ENCODE results near the gene HS6ST2.

The HS6ST2 gene

GRCh38 chrX:132834109-132834508 lies 124.3 kb downstream of the HS6ST2 start:
- no peak for DNase-seq
- WGBS (ENCODE audit: insufficient coverage), result 75% methylated on average over 4 of the region's 5 CpGs
- CTCF ChIA-PET, result no interaction called here

DNA sequence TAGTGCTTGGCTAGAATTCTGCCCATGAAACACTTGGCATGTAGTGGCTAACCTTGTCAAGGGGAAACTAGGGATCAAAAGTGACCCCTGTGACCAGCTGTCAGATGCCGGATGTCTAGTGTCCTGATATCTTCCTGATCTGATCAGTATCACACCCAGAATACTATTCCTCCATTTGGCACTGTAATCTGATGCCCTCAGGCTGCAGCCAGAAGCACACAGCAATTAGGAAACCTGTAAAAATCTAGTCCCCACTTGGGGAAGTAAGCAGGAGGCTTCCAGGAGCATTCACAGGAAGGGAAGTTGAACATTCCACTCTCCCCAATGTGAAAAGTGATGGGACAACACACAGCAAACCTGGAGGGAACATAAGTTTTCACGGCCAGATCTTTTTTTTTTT lies 125.1 kb downstream of the HS6ST2 start:
- WGBS (ENCODE audit: insufficient coverage), result no CpG with 5 or more reads among the region's 2 CpGs
- ChIA-PET CTCF (no interaction called here), POLR2A (no interaction called here)
- Histone ChIP-seq H3K27me3 (replicated peaks in 2 of 5; ENCODE audit: control insufficient read depth in 4 of 5, insufficient read depth in 5 of 5, low read length in 4 of 5) (peaks cover 0 to 2% (median 0%) of the 10 kb centered on the region in 5 experiments), H3K27ac (ENCODE audit: insufficient read depth in 1 of 2, low read depth in 1 of 2, low read length in 2 of 2, poor library complexity in 1 of 2, severe bottlenecking in 2 of 2) (no peak overlapping the region), H3K36me3 (ENCODE audit: control insufficient read depth in 4 of 4, insufficient read depth in 4 of 4, low read length in 3 of 4) (no peaks in the 10 kb centered on the region), H3K4me1 (ENCODE audit: control extremely low read depth in 1 of 4, control insufficient read depth in 4 of 4, insufficient read depth in 4 of 4, low read length in 3 of 4) (no peaks in the 10 kb centered on the region), H3K4me3 (ENCODE audit: control insufficient read depth in 1 of 7, extremely low read depth in 1 of 7, insufficient read depth in 4 of 7, low read depth in 2 of 7, low read length in 6 of 7) (no peak overlapping the region), H3K9me3 (ENCODE audit: control extremely low read depth in 1 of 5, control insufficient read depth in 4 of 5, insufficient read depth in 2 of 5, low read depth in 1 of 5, low read length in 4 of 5) (no peaks in the 10 kb centered on the region)
- no peak for DNase-seq

More at GRCh38 chrX:132834109-132834508, 124.3 kb downstream of the HS6ST2 start:
- H3K4me1 ChIP-seq (ENCODE audit: control extremely low read depth in 1 of 4, control insufficient read depth in 4 of 4, insufficient read depth in 4 of 4, low read length in 3 of 4), result no peaks in the 10 kb centered on the region
- peaks cover 0 to 2% (median 0%) of the 10 kb centered on the region in 5 experiments for H3K27me3 ChIP-seq (replicated peaks in 2 of 5; ENCODE audit: control insufficient read depth in 4 of 5, insufficient read depth in 5 of 5, low read length in 4 of 5)
- no peaks in the 10 kb centered on the region for H3K36me3 ChIP-seq (ENCODE audit: control insufficient read depth in 4 of 4, insufficient read depth in 4 of 4, low read length in 3 of 4)
- H3K9me3 ChIP-seq (ENCODE audit: control extremely low read depth in 1 of 5, control insufficient read depth in 4 of 5, insufficient read depth in 2 of 5, low read depth in 1 of 5, low read length in 4 of 5), result no peaks in the 10 kb centered on the region
- H3K27ac ChIP-seq (ENCODE audit: insufficient read depth in 1 of 2, low read depth in 1 of 2, low read length in 2 of 2, poor library complexity in 1 of 2, severe bottlenecking in 2 of 2), result no peak overlapping the region
- POLR2A ChIA-PET, result no interaction called here
- H3K4me3 ChIP-seq (ENCODE audit: control insufficient read depth in 1 of 7, extremely low read depth in 1 of 7, insufficient read depth in 4 of 7, low read depth in 2 of 7, low read length in 6 of 7), result no peak overlapping the region

- ChIA-PET CTCF (no interaction called here), POLR2A (no interaction called here)
- H3K4me3 ChIP-seq (ENCODE audit: control insufficient read depth in 1 of 7, extremely low read depth in 1 of 7, insufficient read depth in 4 of 7, low read depth in 2 of 7, low read length in 6 of 7), result no peak overlapping the region
- H3K27ac ChIP-seq (ENCODE audit: insufficient read depth in 1 of 2, low read depth in 1 of 2, low read length in 2 of 2, poor library complexity in 1 of 2, severe bottlenecking in 2 of 2), result no peak overlapping the region
- no peaks in the 10 kb centered on the region for H3K36me3 ChIP-seq (ENCODE audit: control insufficient read depth in 4 of 4, insufficient read depth in 4 of 4, low read length in 3 of 4)
- peaks cover 0 to 1% (median 0%) of the 10 kb centered on the region in 5 experiments for H3K27me3 ChIP-seq (replicated peaks in 2 of 5; ENCODE audit: control insufficient read depth in 4 of 5, insufficient read depth in 5 of 5, low read length in 4 of 5)
- no peaks in the 10 kb centered on the region for H3K9me3 ChIP-seq (ENCODE audit: control extremely low read depth in 1 of 5, control insufficient read depth in 4 of 5, insufficient read depth in 2 of 5, low read depth in 1 of 5, low read length in 4 of 5)
- DNase-seq, result no peak
- no peaks in the 10 kb centered on the region for H3K4me1 ChIP-seq (ENCODE audit: control extremely low read depth in 1 of 4, control insufficient read depth in 4 of 4, insufficient read depth in 4 of 4, low read length in 3 of 4)
- 80% methylated on average over 5 of the region's 8 CpGs for WGBS (ENCODE audit: insufficient coverage)
Measured at GRCh38 chrX:132831336-132831973, 127.0 kb downstream of the HS6ST2 start.

- H3K4me3 ChIP-seq (ENCODE audit: control insufficient read depth in 1 of 7, extremely low read depth in 1 of 7, insufficient read depth in 4 of 7, low read depth in 2 of 7, low read length in 6 of 7), result no peak overlapping the region
- peaks cover 0 to 3% (median 0%) of the 10 kb centered on the region in 5 experiments for H3K27me3 ChIP-seq (replicated peaks in 2 of 5; ENCODE audit: control insufficient read depth in 4 of 5, insufficient read depth in 5 of 5, low read length in 4 of 5)
- DNase-seq, result no peak
- POLR2A ChIA-PET, result no interaction called here
- CTCF ChIA-PET, result no interaction called here
- no peaks in the 10 kb centered on the region for H3K36me3 ChIP-seq (ENCODE audit: control insufficient read depth in 4 of 4, insufficient read depth in 4 of 4, low read length in 3 of 4)
- no peak overlapping the region for H3K27ac ChIP-seq (ENCODE audit: insufficient read depth in 1 of 2, low read depth in 1 of 2, low read length in 2 of 2, poor library complexity in 1 of 2, severe bottlenecking in 2 of 2)
- H3K4me1 ChIP-seq (ENCODE audit: control extremely low read depth in 1 of 4, control insufficient read depth in 4 of 4, insufficient read depth in 4 of 4, low read length in 3 of 4), result no peaks in the 10 kb centered on the region
- no peaks in the 10 kb centered on the region for H3K9me3 ChIP-seq (ENCODE audit: control extremely low read depth in 1 of 5, control insufficient read depth in 4 of 5, insufficient read depth in 2 of 5, low read depth in 1 of 5, low read length in 4 of 5)
- WGBS (ENCODE audit: insufficient coverage), result 0% methylated on average over 1 of the region's 2 CpGs
Measured at GRCh38 chrX:132822634-132823012, 135.8 kb downstream of the HS6ST2 start.

DNA sequence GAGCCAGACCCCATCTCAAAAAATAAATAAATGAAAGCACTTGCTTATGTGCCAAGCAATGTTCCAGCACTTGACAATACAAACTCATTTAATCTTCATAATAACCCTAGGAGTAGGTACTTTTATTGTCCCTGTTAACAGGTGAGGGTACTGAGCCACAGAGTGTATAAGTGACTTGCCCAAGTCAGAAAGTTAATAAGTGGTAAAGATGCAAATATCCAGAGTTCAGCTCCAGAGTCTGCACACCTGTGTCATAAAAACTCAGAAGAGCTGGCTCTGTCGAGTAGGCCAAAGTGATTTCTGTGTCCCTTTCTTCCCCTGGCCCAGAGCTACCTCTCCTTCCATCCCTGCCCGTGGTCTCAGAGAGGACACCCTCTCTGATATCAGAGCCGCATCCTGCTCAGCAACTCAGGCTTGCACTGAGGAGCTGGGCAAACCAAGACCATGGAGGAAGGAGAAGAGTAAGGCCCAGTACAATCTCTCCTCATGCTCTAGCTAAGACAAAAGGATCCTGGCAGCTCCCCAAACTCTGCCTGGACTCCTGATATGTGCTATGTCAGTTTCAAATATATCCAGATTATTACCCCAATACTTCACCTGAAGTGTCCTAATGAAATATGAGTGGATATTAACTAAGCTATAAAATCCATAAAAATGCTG lies 136.3 kb downstream of the HS6ST2 start:
- whole genome bisulfite sequencing (ENCODE audit: insufficient coverage), result 91% methylated on average over 3 of the region's 3 CpGs
- H3K27ac ChIP-seq (ENCODE audit: insufficient read depth in 1 of 2, low read depth in 1 of 2, low read length in 2 of 2, poor library complexity in 1 of 2, severe bottlenecking in 2 of 2), result no peak overlapping the region
- no peaks in the 10 kb centered on the region for H3K4me1 ChIP-seq (ENCODE audit: control extremely low read depth in 1 of 4, control insufficient read depth in 4 of 4, insufficient read depth in 4 of 4, low read length in 3 of 4)
- H3K4me3 ChIP-seq (ENCODE audit: control insufficient read depth in 1 of 7, extremely low read depth in 1 of 7, insufficient read depth in 4 of 7, low read depth in 2 of 7, low read length in 6 of 7), result no peak overlapping the region
- H3K36me3 ChIP-seq (ENCODE audit: control insufficient read depth in 4 of 4, insufficient read depth in 4 of 4, low read length in 3 of 4), result no peaks in the 10 kb centered on the region
- H3K27me3 ChIP-seq (replicated peaks in 2 of 5; ENCODE audit: control insufficient read depth in 4 of 5, insufficient read depth in 5 of 5, low read length in 4 of 5), result peaks cover 0 to 3% (median 0%) of the 10 kb centered on the region in 5 experiments
- CTCF ChIA-PET, result no interaction called here
- DNase-seq, result no peak
- POLR2A ChIA-PET, result no interaction called here
- H3K9me3 ChIP-seq (ENCODE audit: control extremely low read depth in 1 of 5, control insufficient read depth in 4 of 5, insufficient read depth in 2 of 5, low read depth in 1 of 5, low read length in 4 of 5), result no peaks in the 10 kb centered on the region

GRCh38 chrX:132820675-132821074 lies 137.8 kb downstream of the HS6ST2 start:
- peaks cover 0 to 3% (median 0%) of the 10 kb centered on the region in 5 experiments for H3K27me3 ChIP-seq (replicated peaks in 2 of 5; ENCODE audit: control insufficient read depth in 4 of 5, insufficient read depth in 5 of 5, low read length in 4 of 5)
- H3K36me3 ChIP-seq (ENCODE audit: control insufficient read depth in 4 of 4, insufficient read depth in 4 of 4, low read length in 3 of 4), result no peaks in the 10 kb centered on the region
- DNase-seq, result no peak
- no peak overlapping the region for H3K27ac ChIP-seq (ENCODE audit: insufficient read depth in 1 of 2, low read depth in 1 of 2, low read length in 2 of 2, poor library complexity in 1 of 2, severe bottlenecking in 2 of 2)
- no peaks in the 10 kb centered on the region for H3K4me1 ChIP-seq (ENCODE audit: control extremely low read depth in 1 of 4, control insufficient read depth in 4 of 4, insufficient read depth in 4 of 4, low read length in 3 of 4)
- no peak overlapping the region for H3K4me3 ChIP-seq (ENCODE audit: control insufficient read depth in 1 of 7, extremely low read depth in 1 of 7, insufficient read depth in 4 of 7, low read depth in 2 of 7, low read length in 6 of 7)
- POLR2A ChIA-PET, result no interaction called here
- H3K9me3 ChIP-seq (ENCODE audit: control extremely low read depth in 1 of 5, control insufficient read depth in 4 of 5, insufficient read depth in 2 of 5, low read depth in 1 of 5, low read length in 4 of 5), result no peaks in the 10 kb centered on the region
- CTCF ChIA-PET, result no interaction called here
- WGBS (ENCODE audit: insufficient coverage), result 86% methylated on average over 5 of the region's 5 CpGs

GRCh38 chrX:132819711-132820264 lies 138.6 kb downstream of the HS6ST2 start:
- DNase-seq, result no peak
- H3K9me3 ChIP-seq (ENCODE audit: control extremely low read depth in 1 of 5, control insufficient read depth in 4 of 5, insufficient read depth in 2 of 5, low read depth in 1 of 5, low read length in 4 of 5), result no peaks in the 10 kb centered on the region
- CTCF ChIA-PET, result interaction anchor here (1.0 kb wide), 1 partner anchor 46 kb away, joined by 3 read pairs; no protein-coding TSS in a partner anchor
- H3K36me3 ChIP-seq (ENCODE audit: control insufficient read depth in 4 of 4, insufficient read depth in 4 of 4, low read length in 3 of 4), result no peaks in the 10 kb centered on the region
- H3K27ac ChIP-seq (ENCODE audit: insufficient read depth in 1 of 2, low read depth in 1 of 2, low read length in 2 of 2, poor library complexity in 1 of 2, severe bottlenecking in 2 of 2), result no peak overlapping the region
- H3K4me3 ChIP-seq (ENCODE audit: control insufficient read depth in 1 of 7, extremely low read depth in 1 of 7, insufficient read depth in 4 of 7, low read depth in 2 of 7, low read length in 6 of 7), result no peak overlapping the region
- WGBS (ENCODE audit: insufficient coverage), result 69% methylated on average over 6 of the region's 7 CpGs
- POLR2A ChIA-PET, result no interaction called here
- peaks cover 0 to 3% (median 0%) of the 10 kb centered on the region in 5 experiments for H3K27me3 ChIP-seq (replicated peaks in 2 of 5; ENCODE audit: control insufficient read depth in 4 of 5, insufficient read depth in 5 of 5, low read length in 4 of 5)
- no peaks in the 10 kb centered on the region for H3K4me1 ChIP-seq (ENCODE audit: control extremely low read depth in 1 of 4, control insufficient read depth in 4 of 4, insufficient read depth in 4 of 4, low read length in 3 of 4)
